ENCODE results near the gene NDUFA3. TPM values are rescaled to one million over a fixed set of nuclear protein-coding genes. Genes with fewer than 3 reads are reported as not detected.

The NDUFA3 gene
- total and polyA plus RNA-seq, 2 donors (not counting 3 experiments of a cell fraction or from before 2014, with no cell fraction given) = 107 to 119 TPM

GRCh38 chr19:54062643-54063042, 40.0 kb upstream of the NDUFA3 start:
- intact Hi-C loops (cut with micrococcal nuclease) = no loop called here
- CTCF ChIA-PET = interaction anchor here (0.6 to 1.2 kb wide), 2 partner anchors 166 to 270 kb away, joined by 3 read pairs; no protein-coding TSS in a partner anchor
- no peak overlapping the region for H3K27ac ChIP-seq (ENCODE audit: insufficient read depth, low read depth, low read length)
- H3K27me3 ChIP-seq (ENCODE audit: control insufficient read depth in 2 of 2, insufficient read depth in 2 of 2, low read length in 2 of 2) = no peaks in the 10 kb centered on the region
- no peaks in the 10 kb centered on the region for H4K20me1 ChIP-seq (replicated peaks; ENCODE audit: control insufficient read depth, extremely low read depth, insufficient read depth, low read length)
- H2AFZ ChIP-seq (ENCODE audit: low read depth, low read length) = no peak overlapping the region
- H3K4me1 ChIP-seq (ENCODE audit: control insufficient read depth, extremely low read depth, insufficient read depth, low read length) = no peaks in the 10 kb centered on the region
- no peaks in the 10 kb centered on the region for H3K36me3 ChIP-seq (ENCODE audit: control insufficient read depth in 2 of 2, extremely low read depth in 1 of 2, insufficient read depth in 2 of 2, low read length in 2 of 2)
- H3K4me3 ChIP-seq (replicated peaks in 1 of 3; ENCODE audit: insufficient read depth in 1 of 3, low read depth in 1 of 3, low read length in 3 of 3) = no peak overlapping the region
- dilution Hi-C loops (cut with MboI; ENCODE audit: extremely low pct_ligation_motif_present, low sequenced_read_pairs) = no loop called here
- no peak for FAIRE-seq
- H3K79me2 ChIP-seq (ENCODE audit: control insufficient read depth, insufficient read depth, low read length) = no peaks in the 10 kb centered on the region
- no peak overlapping the region for H3K4me2 ChIP-seq (ENCODE audit: insufficient read depth, low read length)
- no peak for TF ChIP-seq EZH2 (IDR thresholded peaks at IDR 0.05; ENCODE audit: borderline replicate concordance, low read depth, low read length, severe bottlenecking)
- TF ChIP-seq POLR2AphosphoS5 (IDR thresholded peaks at IDR 0.05; ENCODE audit: insufficient read depth, low read depth, low read length) = no peak
- TF ChIP-seq JUN (IDR thresholded peaks at IDR 0.05; ENCODE audit: borderline replicate concordance, insufficient read depth, insufficient read length, low read depth) = no peak
- TF ChIP-seq CTCF (IDR thresholded peaks at IDR 0.05; ENCODE audit: extremely low read depth in 1 of 2, insufficient read depth in 1 of 2, low read depth in 1 of 2, low read length in 2 of 2) = no peak
- no peak for TF ChIP-seq MYC (IDR thresholded peaks at IDR 0.05; ENCODE audit: low read depth, low read length)
- no peak for TF ChIP-seq POLR2A (IDR thresholded peaks at IDR 0.05; ENCODE audit: low read depth, low read length)
- no peak for TF ChIP-seq GATA2 (IDR thresholded peaks at IDR 0.05; ENCODE audit: insufficient read depth, insufficient read length, low read depth, low read length)
- no peak for TF ChIP-seq MAX (IDR thresholded peaks at IDR 0.05; ENCODE audit: insufficient read depth, insufficient read length)
- no peak for TF ChIP-seq FOS (IDR thresholded peaks at IDR 0.05; ENCODE audit: borderline replicate concordance, insufficient read depth, low read length)
- no peak overlapping the region for H3K9ac ChIP-seq (replicated peaks; ENCODE audit: extremely low read depth, insufficient read depth, low read length)
- H3K9me1 ChIP-seq (replicated peaks; ENCODE audit: control insufficient read depth, extremely low read depth, insufficient read depth, low read length) = no peaks in the 10 kb centered on the region
- BruUV-seq (replicated peaks) = no TSS peak
- no peak for DNase-seq (ENCODE audit: low read depth, low spot score)
- no peaks in the 10 kb centered on the region for H3K9me3 ChIP-seq (replicated peaks; ENCODE audit: control insufficient read depth, insufficient read depth, low read length)
- POLR2A ChIA-PET = no interaction called here

Measured in endothelial cell of umbilical vein (primary cell).